LoVo (cell line): Measurements from ENCODE around the gene ARL6IP1.
A peak's percentile ranks its signal among the peaks of the same experiment; 100 is the strongest.
"Not testable (repeated sequence)": the region's sequence is repeated elsewhere in the genome, so short reads cannot be mapped to it uniquely, and the experiment has no call there.

ENCODE experiments used
- DNase-seq: peaks from one replicate; pipeline ENCODE4 v3.0.0-alpha.2; 2016; ENCODE audit warnings: low spot score

Gene ARL6IP1

GRCh38 chr16:18799500-18799899, 1.8 kb downstream of the ARL6IP1 start:
- no peak for DNase-seq

GRCh38 chr16:18797746-18798145, 3.6 kb downstream of the ARL6IP1 start:
- DNase-seq: no peak

GRCh38 chr16:18796377-18796776, 5.0 kb downstream of the ARL6IP1 start:
- DNase-seq: no peak

- no peak for DNase-seq
Measured at GRCh38 chr16:18792836-18793433, 8.4 kb downstream of the ARL6IP1 start.

GRCh38 chr16:18789850-18790706, 11.3 kb downstream of the ARL6IP1 start, which contains the start of gene RPS15A:
Gene RPS15A (minus strand): TSS chr16:18790334. CDS start chr16:18789113, 1,221 bp downstream.
- DNase-seq: peak; percentile 98

GRCh38 chr16:18789515-18789849, 11.9 kb downstream of the ARL6IP1 start:
- no peak for DNase-seq

GRCh38 chr16:18788828-18789514, 12.4 kb downstream of the ARL6IP1 start:
- no peak for DNase-seq

GRCh38 chr16:18784917-18785623, 16.3 kb downstream of the ARL6IP1 start:
- no peak for DNase-seq

GRCh38 chr16:18783430-18784341, 17.7 kb downstream of the ARL6IP1 start:
- DNase-seq: no peak

- no peak for DNase-seq
Measured at GRCh38 chr16:18782697-18783429, 18.5 kb downstream of the ARL6IP1 start.

- not testable (repeated sequence) for DNase-seq
Measured at GRCh38 chr16:18781232-18781631, 20.1 kb downstream of the ARL6IP1 start.

GRCh38 chr16:18780460-18781026, 20.8 kb downstream of the ARL6IP1 start:
- DNase-seq: not testable (repeated sequence)

- not testable (repeated sequence) for DNase-seq
Measured at GRCh38 chr16:18777664-18778063, 23.7 kb downstream of the ARL6IP1 start.

- DNase-seq: not testable (repeated sequence)
Measured at GRCh38 chr16:18776334-18776733, 25.0 kb downstream of the ARL6IP1 start.

- DNase-seq: not testable (repeated sequence)
Measured at GRCh38 chr16:18774651-18775050, 26.7 kb downstream of the ARL6IP1 start.

GRCh38 chr16:18772171-18772570, 29.2 kb downstream of the ARL6IP1 start:
- DNase-seq: not testable (repeated sequence)

GRCh38 chr16:18770336-18770962, 30.9 kb downstream of the ARL6IP1 start:
- DNase-seq: not testable (repeated sequence)

- DNase-seq: not testable (repeated sequence)
Measured at GRCh38 chr16:18767217-18767616, 34.1 kb downstream of the ARL6IP1 start.

- not testable (repeated sequence) for DNase-seq
Measured at GRCh38 chr16:18762713-18763112, 38.6 kb downstream of the ARL6IP1 start.
